ENCODE data around the gene LRP1B.

Gene LRP1B

DNA sequence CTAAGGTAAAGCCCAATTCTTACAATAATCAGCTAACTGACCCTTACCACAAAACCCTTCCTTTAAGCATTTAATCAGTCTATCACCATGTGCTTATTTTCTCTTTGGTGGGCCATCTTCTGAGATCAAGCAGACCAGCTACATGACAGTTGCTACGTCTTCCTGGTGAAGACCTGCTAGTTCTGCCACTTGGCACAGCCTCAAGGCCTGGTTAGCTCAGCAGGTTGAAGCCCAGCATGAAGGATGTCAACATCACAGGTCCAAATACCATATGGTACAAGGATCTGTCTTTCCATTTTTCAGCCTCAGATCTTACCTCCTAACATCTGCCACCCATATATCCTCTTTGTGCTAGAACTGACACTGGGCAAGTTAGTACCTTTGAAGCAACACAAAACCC lies 636.9 kb downstream of the LRP1B start:
- DNase-seq, result no peak

- no peak for DNase-seq
Measured at GRCh38 chr2:141492816-141493215, 638.0 kb downstream of the LRP1B start.

DNA sequence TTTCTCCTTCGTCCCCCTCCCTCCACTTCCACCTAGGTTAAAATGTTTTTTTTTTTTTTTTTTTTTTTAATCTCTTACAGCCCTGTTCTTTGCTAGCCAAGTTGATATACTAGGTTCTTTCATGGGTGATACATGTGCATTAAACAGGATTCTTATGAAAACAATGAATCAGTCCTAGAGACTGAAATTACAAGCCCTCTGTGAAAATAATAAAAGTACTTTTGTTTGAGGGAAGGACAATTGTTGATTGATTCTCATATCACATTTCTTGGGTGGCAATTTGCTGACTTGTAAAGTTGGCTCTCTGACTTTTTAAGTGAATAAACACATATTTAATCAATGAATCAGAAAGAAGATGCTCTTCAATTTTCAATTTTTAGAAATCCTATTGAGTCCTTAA lies 639.9 kb downstream of the LRP1B start:
- no peak for DNase-seq

GRCh38 chr2:141482697-141483096 lies 648.1 kb downstream of the LRP1B start:
- DNase-seq, result no peak

GRCh38 chr2:141475801-141476200 lies 655.0 kb downstream of the LRP1B start:
- no peak for DNase-seq

DNA sequence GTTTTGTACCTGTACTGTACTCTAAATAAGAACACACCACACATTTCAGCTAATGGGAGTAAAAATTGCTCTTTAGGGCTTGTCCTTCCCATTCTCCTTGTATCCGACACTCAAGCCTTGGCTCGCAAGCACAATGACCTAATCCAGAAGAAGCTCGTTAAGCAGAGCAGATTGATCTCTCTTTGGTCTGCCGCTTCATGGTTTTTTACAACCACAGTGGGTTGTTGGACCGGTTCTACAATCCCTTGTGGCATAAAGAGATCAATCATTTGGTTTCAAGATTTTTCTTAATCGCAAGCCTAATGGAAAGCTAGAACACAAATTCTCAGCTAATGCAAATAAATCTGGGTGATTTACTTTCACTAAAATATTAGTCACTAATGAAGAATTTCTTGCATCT lies 662.1 kb downstream of the LRP1B start:
- DNase-seq, result no peak

GRCh38 chr2:141467331-141467730 lies 663.5 kb downstream of the LRP1B start:
- DNase-seq, result no peak

GRCh38 chr2:141464995-141465394 lies 665.8 kb downstream of the LRP1B start:
- no peak for DNase-seq

GRCh38 chr2:141458351-141458750 lies 672.5 kb downstream of the LRP1B start:
- DNase-seq, result no peak

DNA sequence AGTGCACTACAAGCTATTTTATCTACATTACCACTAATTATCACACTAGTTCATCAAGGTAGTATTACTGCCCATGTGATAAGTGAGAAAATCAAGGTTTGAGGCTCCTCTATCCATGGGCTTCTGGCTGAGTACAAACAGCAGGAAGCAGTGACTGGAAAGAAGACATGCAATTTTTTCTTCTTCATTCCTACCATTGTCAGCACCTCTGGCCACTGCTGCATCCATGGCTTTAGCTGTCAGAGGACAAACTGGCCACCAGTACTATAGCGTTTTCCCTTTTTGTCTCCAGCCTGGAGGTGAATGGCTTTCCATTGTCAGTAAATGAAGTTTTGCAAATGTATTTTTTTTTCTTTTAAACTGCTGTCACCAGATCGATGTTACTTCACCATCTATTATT lies 674.9 kb downstream of the LRP1B start:
- DNase-seq, result no peak

- DNase-seq, result no peak
Measured at GRCh38 chr2:141455211-141455826, 675.5 kb downstream of the LRP1B start.

GRCh38 chr2:141440072-141440635 lies 690.7 kb downstream of the LRP1B start:
- no peak for DNase-seq

- no peak for DNase-seq
Measured at GRCh38 chr2:141439524-141439923, 691.3 kb downstream of the LRP1B start.

- DNase-seq, result no peak
Measured at GRCh38 chr2:141438536-141438935, 692.3 kb downstream of the LRP1B start.

- DNase-seq, result no peak
Measured at GRCh38 chr2:141437521-141437920, 693.3 kb downstream of the LRP1B start.

GRCh38 chr2:141423124-141423523 lies 707.7 kb downstream of the LRP1B start:
- no peak for DNase-seq

- no peak for DNase-seq
Measured at GRCh38 chr2:141417246-141417797, 713.5 kb downstream of the LRP1B start.

GRCh38 chr2:141411419-141411818 lies 719.4 kb downstream of the LRP1B start:
- no peak for DNase-seq

- no peak for DNase-seq
Measured at GRCh38 chr2:141399270-141399669, 731.5 kb downstream of the LRP1B start.

- no peak for DNase-seq
Measured at GRCh38 chr2:141393214-141393545, 737.6 kb downstream of the LRP1B start.

- no peak for DNase-seq
Measured at GRCh38 chr2:141392517-141393213, 738.2 kb downstream of the LRP1B start.

DNA sequence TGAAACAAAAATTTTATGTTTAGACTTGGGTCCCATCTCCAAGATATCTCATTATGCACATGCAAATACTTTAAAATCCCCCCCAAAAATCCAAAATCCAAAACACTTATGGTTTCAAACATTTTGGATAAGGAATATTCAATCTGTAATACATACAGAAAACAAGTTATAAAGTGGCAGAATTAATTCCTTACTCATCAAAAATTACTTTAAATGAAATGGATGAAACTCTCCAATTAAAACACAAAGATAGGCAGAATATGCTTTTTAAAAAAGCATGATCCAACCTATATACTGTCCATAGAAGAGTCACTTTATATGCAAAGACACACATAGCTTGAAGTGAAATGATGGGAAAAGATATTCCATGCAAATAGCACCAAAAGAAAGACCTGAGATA lies 744.6 kb downstream of the LRP1B start:
- DNase-seq, result no peak

GRCh38 chr2:141384676-141385075 lies 746.1 kb downstream of the LRP1B start:
- DNase-seq, result no peak

DNA sequence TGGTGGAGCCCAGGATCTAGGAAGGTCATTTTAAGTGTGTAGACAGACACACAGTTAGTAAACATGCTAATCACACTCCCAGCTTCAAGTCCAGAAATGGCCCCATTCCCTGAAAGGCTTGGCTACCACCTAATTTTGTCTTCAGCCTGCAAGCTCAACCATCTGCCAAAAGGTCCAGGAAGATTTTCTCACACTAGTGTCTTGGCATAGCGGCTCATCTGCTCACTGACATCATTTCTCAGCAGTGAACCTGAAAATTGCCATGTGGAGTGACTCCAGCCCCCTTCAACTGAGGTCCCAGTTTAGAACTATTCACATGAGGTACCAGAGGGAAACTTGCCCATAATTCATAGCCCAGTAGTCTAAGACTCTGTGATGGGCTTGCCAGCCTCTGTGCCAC lies 748.9 kb downstream of the LRP1B start:
- no peak for DNase-seq
